Inferior parietal cortex (tissue), 1 donor: ENCODE measurements around the gene KLRC2.
"Not testable (repeated sequence)": the region's sequence is repeated elsewhere in the genome, so short reads cannot be mapped to it uniquely, and the experiment has no call there.

ENCODE experiments used
- DNase-seq: peaks from one replicate; pipeline ENCODE4 v3.0.0-alpha.2; 2016; ENCODE audit errors: extremely low spot score

KLRC2 gene

DNA sequence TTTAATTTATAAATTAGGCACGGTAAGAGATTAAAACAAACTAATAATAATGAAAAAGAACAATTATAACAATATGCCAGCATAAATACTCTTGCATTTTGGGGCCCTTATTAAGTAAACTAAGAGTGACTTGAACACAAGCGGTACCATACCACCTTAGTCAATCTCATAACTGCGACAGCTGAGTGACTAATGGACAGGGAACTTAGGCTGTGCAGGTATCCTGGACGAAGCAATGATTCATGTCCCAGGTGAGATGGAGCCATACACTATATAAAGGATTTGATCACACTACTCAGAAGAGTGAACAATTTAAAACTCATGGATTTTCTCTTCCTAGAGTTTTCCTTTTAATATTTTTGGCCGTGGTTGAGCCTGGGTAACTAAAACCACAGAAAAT lies 30.5 kb downstream of the KLRC2 start:
- no peak for DNase-seq

DNA sequence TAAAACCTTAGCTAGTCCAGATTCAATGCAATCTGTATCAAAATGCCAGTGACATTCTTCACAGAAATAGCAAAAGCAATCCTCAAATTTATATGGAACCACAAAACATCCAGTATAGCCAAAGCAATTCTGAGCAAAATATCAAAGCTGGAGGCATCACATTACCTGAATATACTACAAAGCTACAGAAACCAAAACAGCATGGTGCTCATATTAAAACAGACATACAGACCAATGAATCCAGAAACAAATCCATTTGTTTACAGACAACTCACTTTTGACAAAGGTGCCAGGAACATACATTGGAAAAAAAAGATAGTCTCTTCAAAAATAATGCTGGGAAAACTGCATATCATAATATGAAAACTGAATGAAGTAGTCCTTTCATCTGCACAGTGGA lies 31.0 kb downstream of the KLRC2 start:
- no peak for DNase-seq

DNA sequence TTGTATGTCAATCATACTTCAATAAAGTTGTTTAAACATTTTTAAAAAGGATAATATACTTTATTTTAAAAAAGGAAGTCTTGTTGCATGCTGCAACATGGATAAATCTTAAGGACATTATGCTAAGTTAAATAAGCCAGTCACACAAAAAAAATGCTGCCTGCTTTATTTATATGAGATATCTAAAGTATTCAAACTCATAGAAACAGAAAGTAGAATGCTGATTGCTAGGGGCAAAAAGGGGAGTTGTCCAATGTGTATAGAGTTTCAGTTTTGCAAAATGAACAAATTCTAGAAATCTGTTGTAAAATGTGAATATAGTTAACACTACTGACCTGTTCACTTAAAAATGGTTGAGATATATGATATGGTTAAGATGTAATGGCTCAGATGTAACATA lies 35.0 kb downstream of the KLRC2 start:
- no peak for DNase-seq

DNA sequence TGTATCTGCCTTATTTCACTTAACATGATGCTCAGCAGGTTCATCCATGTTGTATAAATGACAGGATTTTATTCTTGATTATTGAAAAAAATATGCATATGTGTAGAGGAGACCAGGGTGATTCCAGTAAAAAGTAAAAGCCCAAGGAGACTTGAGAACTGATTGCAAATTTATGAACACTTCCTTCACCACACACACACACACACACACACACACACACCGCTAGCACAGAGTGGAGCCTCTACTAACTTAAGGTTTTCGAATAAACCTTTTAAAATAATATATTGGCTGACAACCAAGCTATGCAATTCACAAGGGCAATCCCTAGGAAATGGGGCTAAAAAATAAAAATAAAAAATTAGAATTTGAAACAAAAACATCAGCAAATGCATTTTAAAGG lies 37.6 kb downstream of the KLRC2 start:
- no peak for DNase-seq

DNA sequence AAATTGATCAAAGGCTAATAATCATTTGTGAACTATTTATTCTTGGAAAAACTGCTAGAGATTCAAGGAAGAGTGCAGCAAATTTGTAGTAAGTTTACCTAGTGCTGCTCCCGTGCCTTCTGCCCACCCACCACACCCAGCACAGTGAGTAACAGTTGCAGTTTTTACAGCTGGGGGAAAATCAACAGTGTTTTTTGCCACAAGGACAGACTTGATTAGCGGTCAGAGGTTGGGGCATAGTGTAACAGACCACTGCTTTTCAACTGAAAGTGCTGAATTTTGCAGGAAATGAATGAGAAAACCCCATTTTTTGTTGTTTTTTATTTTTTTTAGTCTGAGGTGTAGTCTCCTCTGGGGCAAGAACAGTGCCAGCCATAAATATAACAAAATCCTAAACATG lies 38.5 kb downstream of the KLRC2 start:
- no peak for DNase-seq

DNA sequence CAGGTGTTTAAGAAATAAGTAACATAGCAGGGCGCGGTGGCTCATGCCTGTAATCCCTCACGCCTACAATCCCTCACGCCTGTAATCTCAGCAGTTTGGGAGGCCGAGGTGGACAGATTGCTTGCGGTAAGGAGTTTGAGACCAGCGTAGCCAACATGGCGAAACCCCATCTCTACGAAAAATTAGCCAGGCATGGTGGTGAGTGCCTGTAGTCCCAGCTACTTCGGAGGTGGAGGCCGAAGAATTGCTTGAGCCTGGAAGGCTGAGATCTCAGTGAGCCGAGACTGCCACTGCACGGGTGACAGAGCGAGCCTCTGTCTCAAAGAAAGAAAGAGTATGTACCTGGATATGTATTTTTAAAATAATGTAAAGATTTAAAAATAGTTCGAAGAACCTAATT lies 39.6 kb downstream of the KLRC2 start:
- not testable (repeated sequence) for DNase-seq

DNA sequence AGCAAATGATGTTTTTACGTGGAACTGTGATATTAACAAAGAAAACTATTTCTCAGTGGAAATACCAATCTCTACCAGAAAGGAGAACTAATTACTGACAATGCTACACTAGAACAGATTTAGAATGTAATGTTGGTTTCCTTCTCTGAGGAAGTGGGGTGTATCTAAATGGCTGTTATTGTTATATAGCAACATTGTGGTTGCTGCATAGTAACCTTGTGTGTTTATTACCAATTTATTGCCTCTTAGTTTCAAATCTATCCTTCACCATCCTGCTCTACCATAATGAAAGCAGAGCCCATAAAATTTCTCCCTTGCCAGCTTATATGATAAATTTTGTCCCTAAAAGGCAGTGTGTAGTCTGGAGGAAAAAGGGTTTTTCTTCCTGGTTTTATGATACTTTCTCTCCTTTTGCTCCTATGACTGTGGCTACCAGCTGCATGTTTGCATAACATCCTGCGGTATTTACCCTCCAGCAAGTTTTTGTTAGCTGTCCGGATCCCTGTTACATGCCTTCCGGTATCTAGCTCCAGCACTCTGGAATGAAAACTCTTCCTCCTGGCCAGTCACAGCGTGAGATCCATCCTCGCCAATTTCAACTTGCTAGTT lies 40.3 kb downstream of the KLRC2 start:
- DNase-seq, result no peak

DNA sequence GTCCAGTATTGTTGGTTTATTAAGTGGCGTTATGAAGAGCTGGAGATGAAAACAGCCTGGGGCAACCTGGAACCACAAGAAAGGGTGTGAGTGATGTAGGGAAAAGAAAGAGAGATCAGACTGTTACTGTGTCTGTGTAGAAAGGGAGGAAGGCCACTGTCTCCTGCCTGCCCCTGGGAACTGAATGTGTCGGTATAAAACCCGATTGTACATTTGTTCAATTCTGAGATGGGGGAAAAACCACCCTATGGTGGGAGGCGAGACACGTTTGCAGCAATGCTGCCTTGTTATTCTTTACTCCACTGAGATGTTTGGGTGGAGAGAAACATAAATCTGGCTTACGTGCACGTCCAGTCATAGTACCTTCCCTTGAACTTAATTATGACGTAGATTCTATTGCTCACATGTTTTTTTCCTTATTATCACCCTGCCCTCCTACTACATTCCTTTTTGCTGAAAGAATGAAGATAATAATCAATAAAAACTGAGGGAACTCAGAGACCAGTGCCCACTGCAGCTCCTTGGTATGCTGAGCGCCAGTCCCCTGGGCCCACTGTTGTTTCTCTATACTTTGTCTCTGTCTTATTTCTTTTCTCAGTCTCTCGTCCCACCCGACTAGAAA lies 41.2 kb downstream of the KLRC2 start:
- DNase-seq, result not testable (repeated sequence)

DNA sequence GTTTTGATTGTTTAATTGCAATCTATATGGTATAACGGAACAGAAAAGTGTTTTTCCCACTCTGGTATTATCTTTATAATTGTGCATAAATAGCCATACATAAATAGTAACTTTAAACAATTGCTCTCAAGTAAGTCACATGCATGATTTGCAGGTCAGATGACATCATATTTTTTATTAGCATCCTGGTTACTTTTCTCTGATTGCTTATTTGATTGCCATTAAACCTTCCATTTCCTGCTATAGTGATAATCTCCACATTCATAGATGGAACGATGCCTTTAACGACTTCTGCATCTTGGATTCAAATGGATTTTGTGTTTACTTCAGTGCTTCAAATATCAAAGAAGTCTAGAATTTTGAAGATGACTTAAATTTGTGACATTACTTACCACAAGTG lies 42.5 kb downstream of the KLRC2 start:
- no peak for DNase-seq

DNA sequence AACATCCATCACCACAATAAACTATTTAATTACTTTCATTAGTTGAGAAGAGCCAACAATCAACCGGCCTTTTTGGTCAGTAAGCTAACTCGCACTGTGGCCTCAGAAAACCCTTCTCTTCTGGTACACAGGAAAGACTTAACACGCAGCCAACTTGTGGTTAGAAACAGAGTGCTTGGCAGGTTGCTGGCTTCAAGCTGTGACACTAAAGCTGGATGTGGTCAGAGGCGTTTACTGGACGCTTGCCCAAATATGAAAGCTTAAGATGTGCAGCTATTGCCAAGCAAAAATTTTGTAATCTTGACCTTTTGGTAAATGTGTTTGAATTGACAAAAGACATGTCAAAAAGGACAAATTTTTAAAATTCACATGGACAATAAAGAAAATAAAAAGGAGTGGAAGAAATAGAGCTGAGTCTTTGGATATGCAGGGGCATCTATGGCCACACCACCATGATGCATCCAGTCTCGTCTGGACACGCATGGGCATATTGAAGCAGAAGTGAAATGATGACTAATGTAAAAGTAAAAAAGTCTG lies 43.3 kb downstream of the KLRC2 start:
- DNase-seq, result no peak

DNA sequence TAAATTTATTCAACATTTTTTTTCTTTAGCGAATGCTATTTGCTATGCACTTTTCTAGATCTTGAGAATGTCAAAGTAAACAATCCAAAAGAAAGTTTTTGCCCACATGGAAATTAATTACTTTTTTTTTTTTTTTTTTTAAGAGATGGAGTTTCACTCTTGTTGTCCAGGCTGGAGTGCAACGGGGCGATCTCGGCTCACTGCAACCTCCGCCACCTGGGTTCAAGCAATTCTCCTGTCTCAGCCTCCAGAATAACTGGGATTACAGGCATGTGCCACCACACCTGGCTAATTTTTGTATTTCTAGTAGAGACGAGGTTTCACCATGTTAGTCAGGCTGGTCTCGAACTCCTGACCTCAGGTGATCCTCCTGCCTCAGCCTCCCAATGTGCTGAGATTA lies 44.8 kb downstream of the KLRC2 start:
- not testable (repeated sequence) for DNase-seq

DNA sequence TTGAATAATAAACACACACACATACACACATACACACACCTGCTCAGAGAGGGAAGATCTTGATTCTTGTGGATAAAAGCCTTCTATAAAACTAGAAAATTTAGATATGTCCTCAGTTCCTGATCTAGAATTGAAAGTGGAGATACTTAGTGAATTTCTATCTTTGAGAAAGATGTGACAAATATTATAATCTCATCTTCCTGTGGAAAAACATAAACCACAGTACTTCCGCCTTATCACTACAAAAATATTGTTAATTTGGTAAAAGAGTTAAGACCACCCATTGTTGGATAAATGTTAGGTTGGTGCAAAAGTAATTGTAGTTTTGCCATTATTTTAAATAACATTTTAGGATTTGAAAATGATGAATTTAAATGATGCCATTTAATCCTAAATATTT lies 45.9 kb downstream of the KLRC2 start, which contains the start of gene KLRK1:
TSS of gene KLRK1 (minus strand) at position 138 of the 400 bp plus-strand sequence. CDS start 1,231 bp downstream, outside the sequence.
- no peak for DNase-seq

DNA sequence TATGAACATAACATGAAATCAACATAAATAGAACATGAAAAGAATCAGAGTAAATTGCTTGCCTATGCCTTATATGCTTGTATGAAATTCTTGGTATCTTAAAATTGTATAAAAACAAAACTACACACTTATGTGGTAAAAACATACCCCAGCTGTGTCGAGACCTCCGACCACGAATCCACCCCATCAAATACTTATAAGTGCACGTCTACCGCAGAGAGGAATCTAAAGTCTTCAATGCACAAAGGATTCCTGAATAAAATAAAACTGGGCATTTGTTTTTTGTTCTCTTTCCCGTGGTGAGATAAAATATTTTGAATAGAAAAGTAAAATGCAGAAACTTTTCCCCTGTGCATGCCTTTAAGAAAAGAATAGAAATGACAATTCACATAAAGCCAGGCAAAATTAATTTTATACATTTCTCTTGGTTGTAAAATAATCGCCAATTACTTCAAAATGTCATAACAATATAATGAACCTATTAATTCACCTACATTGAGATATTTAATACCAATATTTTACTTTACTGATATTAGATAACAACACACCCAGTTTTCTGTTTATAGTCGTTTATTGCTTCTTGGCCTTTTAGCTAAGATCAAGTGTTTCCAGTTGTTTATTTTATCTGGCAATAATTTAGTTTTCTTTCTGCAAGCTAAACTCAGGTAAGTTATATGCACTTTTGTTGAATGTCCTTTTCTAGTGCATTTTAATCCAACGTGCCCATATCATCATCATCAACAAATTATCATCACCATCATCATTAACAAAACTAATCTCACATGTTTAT lies 47.0 kb downstream of the KLRC2 start:
- no peak for DNase-seq

DNA sequence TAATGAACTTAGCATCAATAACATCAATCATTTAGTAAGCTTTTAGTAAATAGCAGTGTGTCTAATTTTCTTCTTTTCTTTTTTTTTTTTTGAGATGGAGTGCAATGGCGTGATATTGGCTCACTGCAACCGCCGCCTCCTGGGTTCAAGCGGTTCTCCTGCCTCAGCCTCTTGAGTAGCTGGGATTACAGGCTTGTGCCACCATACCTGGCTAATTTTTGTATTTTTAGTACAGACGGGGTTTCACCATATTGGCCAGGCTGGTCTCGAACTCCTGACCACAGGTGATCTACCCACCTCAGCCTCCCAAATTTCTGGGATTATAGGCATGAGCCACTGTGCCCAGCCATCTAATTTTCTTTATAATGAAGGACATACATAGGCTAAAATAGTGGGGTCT lies 48.3 kb downstream of the KLRC2 start:
- DNase-seq, result not testable (repeated sequence)

DNA sequence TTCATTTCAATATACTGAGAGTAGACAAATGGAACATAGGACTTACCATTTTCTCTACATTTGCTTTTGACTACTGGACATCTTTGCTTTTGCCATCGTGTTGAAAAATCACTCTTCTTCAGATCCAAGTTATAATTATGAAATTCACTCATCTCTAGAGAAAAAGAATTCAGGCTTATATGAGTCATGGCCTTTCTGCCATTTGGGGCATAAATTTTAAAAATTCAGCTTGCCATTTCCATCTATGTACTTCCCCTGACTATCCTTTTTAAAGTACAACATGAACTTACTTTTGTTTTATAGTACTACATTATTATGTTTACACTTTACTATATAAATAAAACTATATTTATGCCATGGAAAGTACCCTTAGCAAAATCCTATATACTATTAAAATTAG lies 49.0 kb downstream of the KLRC2 start:
- DNase-seq, result no peak

DNA sequence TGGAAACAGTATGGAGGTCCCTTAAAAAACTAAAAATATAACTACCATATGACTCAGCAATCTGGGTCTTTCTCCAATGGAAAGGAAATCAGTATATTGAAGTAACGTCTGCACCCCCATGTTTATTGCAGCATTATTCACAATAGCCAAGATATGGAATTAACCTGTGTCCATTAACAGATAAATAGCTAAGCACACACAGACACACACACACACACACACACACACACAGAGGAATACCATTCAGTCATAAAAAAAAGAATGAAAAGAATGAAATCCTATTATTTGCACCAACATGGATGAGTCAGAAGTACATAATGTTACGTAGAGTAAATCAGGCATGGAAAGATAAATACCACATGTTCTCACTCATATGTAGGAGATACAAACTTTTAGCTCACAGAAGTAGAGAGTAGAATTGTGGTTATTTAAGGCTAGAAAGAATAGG lies 50.6 kb downstream of the KLRC2 start:
- no peak for DNase-seq

DNA sequence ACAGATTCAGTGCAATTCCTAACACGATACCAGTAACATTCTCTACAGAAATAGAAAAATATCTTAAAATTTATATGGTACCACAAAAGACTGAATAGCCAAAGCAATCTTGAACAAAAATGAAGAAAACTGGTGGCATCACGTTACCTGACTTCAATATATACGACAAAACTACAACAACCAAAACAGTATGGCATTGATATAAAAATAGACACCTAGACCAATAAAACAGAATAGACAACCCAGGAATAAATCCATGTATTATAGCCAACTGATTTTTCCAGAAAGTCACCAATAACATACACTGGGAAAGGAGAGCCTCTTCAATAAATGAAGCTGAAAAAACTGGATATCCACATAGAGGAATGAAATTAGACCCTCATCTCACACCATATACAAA lies 51.6 kb downstream of the KLRC2 start:
- DNase-seq, result no peak

DNA sequence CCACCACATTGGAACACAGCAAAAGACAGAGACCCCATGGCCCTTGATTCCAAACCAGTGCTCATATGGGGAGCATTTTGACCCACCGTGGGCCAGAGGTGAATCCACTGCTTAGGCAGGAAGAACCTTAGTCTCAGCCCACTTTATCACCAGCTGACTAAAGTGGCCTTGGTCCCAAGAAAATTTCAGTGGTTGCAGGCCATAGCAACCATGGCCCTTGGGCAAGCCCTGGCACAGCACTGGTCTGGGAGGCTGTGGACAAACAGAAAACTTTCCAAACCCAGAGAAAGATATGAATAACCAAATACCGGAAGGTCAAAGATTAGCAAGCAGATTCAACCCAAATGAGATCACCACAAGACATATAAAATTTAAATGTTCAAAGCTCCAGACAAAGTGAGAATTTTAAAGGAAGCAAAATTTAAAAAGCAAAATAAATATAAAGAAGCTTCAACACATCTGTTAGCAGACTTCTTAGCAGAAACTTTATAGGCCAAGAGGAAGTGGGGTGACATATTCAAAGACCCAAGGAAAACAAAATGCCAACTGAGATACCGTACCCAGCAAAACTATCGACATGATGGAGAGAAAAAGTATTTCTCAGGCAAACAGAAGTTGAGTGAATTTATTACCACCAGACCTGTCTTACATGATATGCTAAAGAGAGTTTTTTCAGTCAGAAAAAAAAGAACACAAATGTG lies 53.7 kb downstream of the KLRC2 start:
- DNase-seq, result no peak
